ENCODE results near the gene MAX. TPM values are rescaled to one million over a fixed set of nuclear protein-coding genes. Genes with fewer than 3 reads are reported as not detected.

MAX gene
- total and polyA plus RNA-seq, 2 of the 13 experiments (the other 11 are each of a cell fraction or from before 2014, with no cell fraction given) = 28.5 to 29.3 TPM

GRCh38 chr14:65079201-65079600 lies 23.1 kb downstream of the MAX start:
- CTCF ChIA-PET (ENCODE audit: low intra/inter-chr PET ratio, low total read pairs) = no interaction called here
- Histone ChIP-seq H3K4me1 (ENCODE audit: insufficient read depth, low read length) (peaks cover 20% of the 10 kb centered on the region), H3K9me3 (ENCODE audit: low read length) (no peaks in the 10 kb centered on the region), H4K20me1 (ENCODE audit: insufficient read depth, low read length) (0 out of 2 replicates have a peak, but pooled peaks cover 5% of the 10 kb centered on the region), H3K9ac (ENCODE audit: insufficient read depth, low read depth, low read length) (no peak overlapping the region), H3K79me2 (ENCODE audit: insufficient read depth, low read length) (no peaks in the 10 kb centered on the region), H3K36me3 (replicated peaks in 1 of 2; ENCODE audit: control insufficient read depth in 1 of 2, insufficient read depth in 2 of 2, low read length in 2 of 2) (peaks cover 13 to 75% of the 10 kb centered on the region in 2 experiments), H3K27ac (ENCODE audit: extremely low read length, insufficient read depth, low read length) (no peak overlapping the region), H3K4me3 (replicated peaks in 1 of 3; ENCODE audit: insufficient read depth in 1 of 3, low read depth in 2 of 3, low read length in 3 of 3) (no peak overlapping the region), H3K27me3 (ENCODE audit: control insufficient read depth in 1 of 2, insufficient read depth in 2 of 2, low read length in 2 of 2) (no peaks in the 10 kb centered on the region), H3K4me2 (ENCODE audit: low read depth, low read length) (no peak overlapping the region), H2AFZ (ENCODE audit: low read length) (no peak overlapping the region)
- 95% methylated on average over 6 of the region's 6 CpGs for WGBS (ENCODE audit: low lambda C conversion rate)
- POLR2A ChIA-PET = no interaction called here
- DNase-seq (ENCODE audit: low spot score) = no peak
- in situ Hi-C loops (cut with HindIII; ENCODE audit: extremely low pct_ligation_motif_present, low pct_unique_long_range_greater_than_20kb) = no loop called here
- BruUV-seq (replicated peaks) = no TSS peak
- TF ChIP-seq ZNF441 (CRISPR knock-in tag; IDR thresholded peaks at IDR 0.05; ENCODE audit: borderline replicate concordance) (no peak), TARDBP (CRISPR knock-in tag; IDR thresholded peaks at IDR 0.05) (no peak), HIC2 (CRISPR knock-in tag; IDR thresholded peaks at IDR 0.05; ENCODE audit: low read depth) (no peak), TRIM22 (IDR thresholded peaks at IDR 0.05) (no peak), THAP7 (CRISPR knock-in tag; IDR thresholded peaks at IDR 0.05) (no peak), ZNF207 (IDR thresholded peaks at IDR 0.05; ENCODE audit: borderline replicate concordance) (no peak), ZNF562 (CRISPR knock-in tag; IDR thresholded peaks at IDR 0.05; ENCODE audit: borderline replicate concordance) (no peak), ZSCAN30 (CRISPR knock-in tag; IDR thresholded peaks at IDR 0.05) (no peak), SMYD3 (CRISPR knock-in tag; IDR thresholded peaks at IDR 0.05) (no peak), ZFYVE20 (CRISPR knock-in tag; IDR thresholded peaks at IDR 0.05; ENCODE audit: borderline replicate concordance, low read depth) (no peak), PLRG1 (conservative IDR thresholded peaks at IDR 0.05) (no peak), ZNF3 (CRISPR knock-in tag; IDR thresholded peaks at IDR 0.05) (no peak), ZNF317 (CRISPR knock-in tag; IDR thresholded peaks at IDR 0.05) (no peak), EP300 (IDR thresholded peaks at IDR 0.05; ENCODE audit: low read depth in 2 of 2, low read length in 2 of 2) (no peak), EP300 (CRISPR knock-in tag; IDR thresholded peaks at IDR 0.05; ENCODE audit: borderline replicate concordance) (no peak), ZNF761 (CRISPR knock-in tag; conservative IDR thresholded peaks at IDR 0.05) (no peak), STAG1 (CRISPR knock-in tag; IDR thresholded peaks at IDR 0.05) (no peak), ISL2 (CRISPR knock-in tag; IDR thresholded peaks at IDR 0.05) (no peak), ZBTB46 (CRISPR knock-in tag; IDR thresholded peaks at IDR 0.05; ENCODE audit: borderline replicate concordance) (no peak), SCMH1 (CRISPR knock-in tag; IDR thresholded peaks at IDR 0.05; ENCODE audit: borderline replicate concordance) (no peak), ZNF264 (CRISPR knock-in tag; IDR thresholded peaks at IDR 0.05) (no peak)
- ATAC-seq = no peak
- no peak for FAIRE-seq
- intact Hi-C loops (cut with micrococcal nuclease; ENCODE audit: unreplicated experiment) = no loop called here

All from HepG2 (cell line).